ENCODE results near the gene UBD. TPM values are rescaled to one million over a fixed set of nuclear protein-coding genes. Genes with fewer than 3 reads are reported as not detected.

The UBD gene
- total and polyA plus RNA-seq, 8 donors = 0.66 to 331 (median 6.3) TPM

- no peak overlapping the region for H3K27ac ChIP-seq
- WGBS, 2 donors = 76 to 88% methylated on average over 6 of the region's 6 CpGs
- no peaks in the 10 kb centered on the region for H3K27me3 ChIP-seq
- no peaks in the 10 kb centered on the region for H3K9me3 ChIP-seq
- DNase-seq = no peak
- TF ChIP-seq CTCF (IDR thresholded peaks at IDR 0.05) = no peak
- H3K4me3 ChIP-seq = no peak overlapping the region
- intact Hi-C loops (cut with DNase I) = no loop called here
- H3K36me3 ChIP-seq = no peaks in the 10 kb centered on the region
- no peak for FAIRE-seq
- no peaks in the 10 kb centered on the region for H3K4me1 ChIP-seq
- no peak for ATAC-seq
These were observed 50.3 kb downstream of the UBD start for GRCh38 chr6:29509239-29509638.

GRCh38 chr6:29507319-29507718 lies 52.2 kb downstream of the UBD start:
- Histone ChIP-seq H3K27me3 (no peaks in the 10 kb centered on the region), H3K4me3 (no peak overlapping the region), H3K27ac (no peak overlapping the region), H3K36me3 (no peaks in the 10 kb centered on the region), H3K4me1 (no peaks in the 10 kb centered on the region), H3K9me3 (no peaks in the 10 kb centered on the region)
- DNase-seq (no peak), ATAC-seq (no peak), FAIRE-seq (no peak)
- WGBS, 2 donors = 80 to 85% methylated on average over 5 of the region's 5 CpGs
- no peak for TF ChIP-seq CTCF (IDR thresholded peaks at IDR 0.05)
- intact Hi-C loops (cut with DNase I) = no loop called here

- no peak for ATAC-seq
- FAIRE-seq = no peak
These were observed 53.0 kb downstream of the UBD start for GRCh38 chr6:29506446-29507067.

GRCh38 chr6:29505808-29506207 lies 53.7 kb downstream of the UBD start:
- no peaks in the 10 kb centered on the region for H3K4me1 ChIP-seq
- ATAC-seq (no peak), FAIRE-seq (no peak), DNase-seq (no peak)
- H3K36me3 ChIP-seq = no peaks in the 10 kb centered on the region
- TF ChIP-seq CTCF (IDR thresholded peaks at IDR 0.05) = no peak
- H3K27me3 ChIP-seq = no peaks in the 10 kb centered on the region
- no peak overlapping the region for H3K4me3 ChIP-seq
- no peak overlapping the region for H3K27ac ChIP-seq
- WGBS, 2 donors = 93 to 95% methylated on average over 3 of the region's 3 CpGs
- no peaks in the 10 kb centered on the region for H3K9me3 ChIP-seq
- intact Hi-C loops (cut with DNase I) = no loop called here

More at GRCh38 chr6:29506446-29507067, 53.0 kb downstream of the UBD start:
- intact Hi-C loops (cut with DNase I) = no loop called here
- no peaks in the 10 kb centered on the region for H3K4me1 ChIP-seq
- TF ChIP-seq CTCF (IDR thresholded peaks at IDR 0.05) = no peak
- H3K36me3 ChIP-seq = no peaks in the 10 kb centered on the region
- no peaks in the 10 kb centered on the region for H3K27me3 ChIP-seq
- H3K27ac ChIP-seq = no peak overlapping the region
- WGBS, 2 donors = 76 to 83% methylated on average over 10 to 11 of the region's 11 CpGs
- no peak overlapping the region for H3K4me3 ChIP-seq
- no peaks in the 10 kb centered on the region for H3K9me3 ChIP-seq
- DNase-seq = no peak

Other genes with a start within 250 kb of the UBD start
- not detected for gene OR5V1, start 190.9 kb downstream of the UBD start, total RNA-seq
- not detected for gene OR5V1, start 190.9 kb downstream of the UBD start, polyA plus RNA-seq
- not detected for gene OR12D3, start 184.4 kb downstream of the UBD start, total RNA-seq
- not detected for gene OR12D3, start 184.4 kb downstream of the UBD start, polyA plus RNA-seq
- not detected for gene OR12D2, start 164.1 kb downstream of the UBD start, total RNA-seq
- not detected for gene OR12D2, start 164.1 kb downstream of the UBD start, polyA plus RNA-seq
- gene OR12D1, start 144.8 kb downstream of the UBD start, total RNA-seq = not detected
- gene OR12D1, start 144.8 kb downstream of the UBD start, polyA plus RNA-seq = not detected
- gene OR10C1, start 120.4 kb downstream of the UBD start, total RNA-seq = not detected
- gene OR10C1, start 120.4 kb downstream of the UBD start, polyA plus RNA-seq = not detected
- gene OR11A1, start 102.7 kb downstream of the UBD start, total RNA-seq = not detected
- gene OR11A1, start 102.7 kb downstream of the UBD start, polyA plus RNA-seq = not detected
- not detected for gene OR2H1, start 102.6 kb downstream of the UBD start, total RNA-seq
- not detected for gene OR2H1, start 102.6 kb downstream of the UBD start, polyA plus RNA-seq
- not detected for gene MAS1L, start 71.8 kb downstream of the UBD start, total RNA-seq
- gene MAS1L, start 71.8 kb downstream of the UBD start, polyA plus RNA-seq = not detected
- gene OR2H2, start 25.4 kb upstream of the UBD start, total RNA-seq = not detected
- gene OR2H2, start 25.4 kb upstream of the UBD start, polyA plus RNA-seq = not detected
- gene GABBR1, start 73.5 kb upstream of the UBD start, total RNA-seq = 10 to 100 TPM in 1 of 6 donors, 1 to 10 TPM in 5; 5.2 to 21.1 (median 7.5) TPM
- 10 to 100 TPM; 24.1 to 26.7 TPM for gene GABBR1, start 73.5 kb upstream of the UBD start, polyA plus RNA-seq
- not detected for gene MOG, start 97.4 kb upstream of the UBD start, total RNA-seq
- gene MOG, start 97.4 kb upstream of the UBD start, polyA plus RNA-seq = not detected
- under 1 TPM in 2 of 6 donors, not detected in 4; 0.09 to 0.12 TPM for gene ZFP57, start 121.4 kb upstream of the UBD start, total RNA-seq
- 1 to 10 TPM in 1 of 2 donors, not detected in 1; 1.1 TPM for gene ZFP57, start 121.4 kb upstream of the UBD start, polyA plus RNA-seq
- 10 to 100 TPM in 4 of 6 donors, 1 to 10 TPM in 2; 6.1 to 33.8 (median 12.7) TPM for gene HLA-F, start 163.7 kb upstream of the UBD start, total RNA-seq
- 10 to 100 TPM; 30.1 to 72.6 TPM for gene HLA-F, start 163.7 kb upstream of the UBD start, polyA plus RNA-seq